Heart right ventricle (tissue), 16 donors: Measurements from ENCODE around the gene SLC2A8. TPM values are rescaled to one million over a fixed set of nuclear protein-coding genes. Genes with fewer than 3 reads are reported as not detected.

ENCODE experiments used
- ATAC-seq, 8 donors: fragments of 200-7000 bp; cut with Tn5 transposase; one replicate each; pipeline ENCODE4 v1.9.1; 2020; ENCODE audit warnings: mild to moderate bottlenecking in 8 of 8, moderate library complexity in 8 of 8, moderate number of reproducible peaks in 1 of 8
- DNase-seq, 2 donors: peaks; one replicate each; pipeline ENCODE4 v3.0.0-alpha.2; 2020
- H3K27ac ChIP-seq, 10 donors: fragments of 200-600 bp; sonication (generic) in 2 of 10; one replicate each; pipeline versions ENCODE4 v1.5.0 to v1.8.0; 2020 to 2022; ENCODE audit warnings: mild to moderate bottlenecking in 3 of 10
- H3K27me3 ChIP-seq, 7 donors: fragments of 200-600 bp; one replicate each; pipeline ENCODE4 v1.8.0; 2021 to 2022; ENCODE audit warnings: mild to moderate bottlenecking in 2 of 7
- H3K36me3 ChIP-seq, 9 donors: fragments of 200-600 bp; sonication (generic) in 1 of 9; one replicate each; pipeline versions ENCODE4 v1.5.0 to v1.8.0; 2020 to 2022; ENCODE audit warnings: mild to moderate bottlenecking in 2 of 9
- H3K4me1 ChIP-seq, 9 donors: fragments of 200-600 bp; sonication (generic) in 1 of 9; one replicate each; pipeline versions ENCODE4 v1.5.0 to v1.8.0; 2020 to 2022; ENCODE audit warnings: mild to moderate bottlenecking in 4 of 9
- H3K4me3 ChIP-seq, 10 donors: fragments of 200-600 bp; sonication (generic) in 2 of 10; one replicate each; pipeline versions ENCODE4 v1.5.0 to v1.8.0; 2020 to 2022; ENCODE audit warnings: mild to moderate bottlenecking in 7 of 10, moderate library complexity in 2 of 10
- H3K9me3 ChIP-seq, 11 donors: fragments of 200-600 bp in 10 of 11; sonication (generic) in 2 of 11; one replicate each; pipeline versions ENCODE4 v1.5.0 to v1.8.0; 2013 to 2022; ENCODE audit warnings: mild to moderate bottlenecking in 2 of 11, control low read depth in 1 of 11, moderate library complexity in 1 of 11
- WGBS, 2 donors: extraction: QIAGEN DNeasy Blood & Tissue Kit; methylation state at CpG; one replicate each; pipeline ENCODE4 v1.1.7; 2013; ENCODE audit warnings: inconsistent platforms in 1 of 2; 5-methylcytosine and 5-hydroxymethylcytosine counted together
- intact Hi-C, 10 donors: fragments of 100-400 bp; cut with DNase I; formaldehyde crosslinking; loops; one replicate each; pipeline versions ENCODE4 v1.11.1 to v1.14.2; 2022
- polyA plus RNA-seq, 2 donors: library from polyadenylated mRNA; stranded (reverse); fragments of 200-250 nt; gene quantifications; one replicate each; pipeline ENCODE4 v1.2.3, GENCODE V29; 2013
- total RNA-seq, 10 donors: library from RNA; stranded (reverse); fragmentation: NEBNext Ultra II Directional in 3 of 10; extraction: Animal tissue kit (Norgen Biotek cat#: 25700) in 3 of 10; gene quantifications; one replicate each; pipeline versions ENCODE4 v1.2.1 to v1.2.4, GENCODE V29; 2021 to 2023
- TF ChIP-seq, protein P1 (sequence below), 9 donors: fragments of 200-600 bp; sonication (generic) in 2 of 9; IDR thresholded peaks; one replicate each; pipeline versions ENCODE4 v1.5.0 to v1.8.0; 2021 to 2022; ENCODE audit warnings: antibody characterized with exemption in 9 of 9, mild to moderate bottlenecking in 5 of 9, moderate library complexity in 1 of 9
- donor health status: Arrhythmogenic right ventricular cardiomyopathy.
- donor health status: ischemic (EF 13 %, LVEDD 7.1; RV severe dilation, severe dysfunction).
- donor health status: healthy with polysubstance abuse.
- donor health status: DM: no; HTN: yes; CAD: no.
- donor health status: DM: no; HTN: no; CAD: no.
- donor health status: ischemic (EF 25% LVEDD 6.9; RV normal size, moderate dysfunction).
- donor health status: ischemic (EF 25% LVEDD 5.7; RV mildly dilated, moderate dysfunction).
- donor health status: healthy.
- donor health status: DM: yes; HTN: yes; CAD: no.
- donor health status: Ischemic cardiomyopathy.
- donor health status: ischemic (EF 35%, LVEDD 5.7; RV mildly dilated, moderate dysfunction).
- donor health status: nonischemic (EF 11% LVEDD 7.7; RV severe dilation, severe dysfunction).
- donor health status: DM: yes; HTN: yes; CAD: no.
- donor health status: PGD.
- donor health status: ischemic (EF 29% LVEDD 5.4; RV normal size, mild dysfunction).
- donor health status: nonischemic (EF 23%, LVEDD 6.1; RV moderate dilation, normal function).

SLC2A8 gene
- total and polyA plus RNA-seq, 12 donors: 10.0 to 26.7 (median 13.2) TPM

DNA sequence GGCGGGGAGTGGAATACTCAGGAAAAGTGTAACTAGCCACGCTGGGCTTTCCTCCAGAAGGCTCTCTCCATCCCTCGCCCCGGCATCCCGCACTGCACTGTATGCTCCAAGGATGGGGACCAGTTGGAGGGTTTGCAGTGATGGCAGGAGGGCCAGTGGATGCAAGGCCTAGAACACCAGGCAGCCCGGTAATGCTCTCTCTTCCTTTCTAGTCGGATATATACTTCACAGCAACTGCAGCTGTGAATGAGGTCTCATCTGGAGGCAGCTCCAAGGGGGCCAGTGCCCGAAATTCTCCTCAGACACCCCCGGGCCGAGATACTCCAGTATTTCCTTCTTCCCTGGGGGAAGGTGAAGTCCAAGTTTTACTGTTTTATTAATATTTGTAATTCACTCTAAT is 10.0 kb upstream of the SLC2A8 start:
- DNase-seq (no peak), ATAC-seq (no peak)
- H3K27ac ChIP-seq: no peak overlapping the region
- no peaks in the 10 kb centered on the region for H3K9me3 ChIP-seq
- intact Hi-C loops: no loop called here
- peaks cover 0 to 17% (median 0%) of the 10 kb centered on the region in 9 donors for H3K4me1 ChIP-seq
- no peak overlapping the region for H3K4me3 ChIP-seq
- TF ChIP-seq, protein P1, sequence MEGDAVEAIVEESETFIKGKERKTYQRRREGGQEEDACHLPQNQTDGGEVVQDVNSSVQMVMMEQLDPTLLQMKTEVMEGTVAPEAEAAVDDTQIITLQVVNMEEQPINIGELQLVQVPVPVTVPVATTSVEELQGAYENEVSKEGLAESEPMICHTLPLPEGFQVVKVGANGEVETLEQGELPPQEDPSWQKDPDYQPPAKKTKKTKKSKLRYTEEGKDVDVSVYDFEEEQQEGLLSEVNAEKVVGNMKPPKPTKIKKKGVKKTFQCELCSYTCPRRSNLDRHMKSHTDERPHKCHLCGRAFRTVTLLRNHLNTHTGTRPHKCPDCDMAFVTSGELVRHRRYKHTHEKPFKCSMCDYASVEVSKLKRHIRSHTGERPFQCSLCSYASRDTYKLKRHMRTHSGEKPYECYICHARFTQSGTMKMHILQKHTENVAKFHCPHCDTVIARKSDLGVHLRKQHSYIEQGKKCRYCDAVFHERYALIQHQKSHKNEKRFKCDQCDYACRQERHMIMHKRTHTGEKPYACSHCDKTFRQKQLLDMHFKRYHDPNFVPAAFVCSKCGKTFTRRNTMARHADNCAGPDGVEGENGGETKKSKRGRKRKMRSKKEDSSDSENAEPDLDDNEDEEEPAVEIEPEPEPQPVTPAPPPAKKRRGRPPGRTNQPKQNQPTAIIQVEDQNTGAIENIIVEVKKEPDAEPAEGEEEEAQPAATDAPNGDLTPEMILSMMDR (IDR thresholded peaks at IDR 0.05): no peak
- no peaks in the 10 kb centered on the region for H3K27me3 ChIP-seq
- 87 to 94% methylated on average over 10 of the region's 10 CpGs for WGBS, 2 donors
- peaks cover 0 to 39% (median 0%) of the 10 kb centered on the region in 9 donors for H3K36me3 ChIP-seq

DNA sequence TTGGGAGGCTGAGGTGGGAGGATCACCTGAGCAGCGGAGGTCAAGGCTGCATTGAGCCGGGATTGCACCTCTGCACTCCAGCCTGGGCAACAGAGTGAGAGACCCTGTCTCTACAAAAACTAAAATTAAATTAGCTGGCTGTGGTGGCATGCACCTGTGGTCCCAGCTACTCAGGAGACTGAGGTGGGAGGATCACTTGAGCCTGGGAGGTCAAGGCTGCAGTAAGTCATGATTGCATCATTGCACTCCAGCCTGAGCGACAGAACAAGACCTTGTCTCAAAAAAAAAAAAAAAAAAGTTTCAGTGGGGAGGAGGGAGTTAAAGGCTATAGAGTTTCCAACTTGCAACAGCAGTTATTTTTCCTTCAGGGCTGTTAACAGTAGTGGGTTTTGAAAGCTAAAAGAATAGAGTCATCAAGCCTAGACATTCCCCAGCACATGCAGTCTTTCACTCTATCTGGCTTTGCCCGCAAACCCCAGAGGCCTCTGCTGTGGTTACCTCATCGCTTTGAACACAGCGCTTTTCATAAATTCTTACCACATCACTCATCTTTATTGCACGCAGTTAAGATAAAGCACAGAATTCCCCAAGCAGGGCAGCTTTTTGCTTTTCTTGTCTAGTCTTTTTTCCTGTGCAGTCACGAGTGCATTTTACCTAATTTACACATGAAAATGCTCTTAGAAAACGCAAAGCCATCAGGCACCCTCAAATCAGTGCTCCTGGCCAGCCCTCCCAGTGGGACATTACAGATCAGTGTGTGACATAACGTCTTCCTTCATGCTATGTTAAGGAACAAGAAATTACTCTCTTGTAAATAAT is 8.7 kb upstream of the SLC2A8 start:
- H3K27ac ChIP-seq: no peak overlapping the region
- no peaks in the 10 kb centered on the region for H3K27me3 ChIP-seq
- ATAC-seq: peak; percentile 46 to 97 (median 72)
- H3K4me1 ChIP-seq: peaks cover 0 to 17% (median 0%) of the 10 kb centered on the region in 9 donors
- TF ChIP-seq, protein P1 (IDR thresholded peaks at IDR 0.05): no peak
- DNase-seq: no peak
- no peak overlapping the region for H3K4me3 ChIP-seq
- H3K9me3 ChIP-seq: no peaks in the 10 kb centered on the region
- peaks cover 0 to 51% (median 0%) of the 10 kb centered on the region in 9 donors for H3K36me3 ChIP-seq
- intact Hi-C loops: no loop called here
- 66 to 70% methylated on average over 10 of the region's 10 CpGs for WGBS, 2 donors

DNA sequence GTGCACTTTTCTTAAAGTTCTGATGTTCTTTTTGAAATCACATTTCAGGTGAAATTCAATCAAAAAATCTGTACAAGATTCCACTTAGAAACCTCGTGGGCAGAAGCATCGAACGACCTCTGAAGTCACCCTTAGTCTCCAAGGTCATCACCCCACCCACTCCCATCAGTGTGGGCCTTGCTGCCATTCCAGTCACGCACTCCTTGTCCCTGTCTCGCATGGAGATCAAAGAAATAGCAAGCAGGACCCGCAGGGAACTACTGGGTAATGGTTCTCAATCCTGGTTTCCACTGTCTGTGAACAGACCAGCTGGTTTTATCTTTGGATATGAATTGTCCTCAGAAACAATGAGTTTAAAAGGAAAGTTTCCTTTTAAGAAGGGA is 8.1 kb upstream of the SLC2A8 start:
- H3K4me1 ChIP-seq: peaks cover 0 to 17% (median 0%) of the 10 kb centered on the region in 9 donors
- ATAC-seq: no peak
- peaks cover 0 to 51% (median 0%) of the 10 kb centered on the region in 9 donors for H3K36me3 ChIP-seq
- intact Hi-C loops: no loop called here
- no peaks in the 10 kb centered on the region for H3K9me3 ChIP-seq
- H3K27ac ChIP-seq: no peak overlapping the region
- no peaks in the 10 kb centered on the region for H3K27me3 ChIP-seq
- DNase-seq: no peak
- no peak overlapping the region for H3K4me3 ChIP-seq
- 64% methylated on average over 6 of the region's 6 CpGs for WGBS, 2 donors
- TF ChIP-seq, protein P1 (IDR thresholded peaks at IDR 0.05): no peak

DNA sequence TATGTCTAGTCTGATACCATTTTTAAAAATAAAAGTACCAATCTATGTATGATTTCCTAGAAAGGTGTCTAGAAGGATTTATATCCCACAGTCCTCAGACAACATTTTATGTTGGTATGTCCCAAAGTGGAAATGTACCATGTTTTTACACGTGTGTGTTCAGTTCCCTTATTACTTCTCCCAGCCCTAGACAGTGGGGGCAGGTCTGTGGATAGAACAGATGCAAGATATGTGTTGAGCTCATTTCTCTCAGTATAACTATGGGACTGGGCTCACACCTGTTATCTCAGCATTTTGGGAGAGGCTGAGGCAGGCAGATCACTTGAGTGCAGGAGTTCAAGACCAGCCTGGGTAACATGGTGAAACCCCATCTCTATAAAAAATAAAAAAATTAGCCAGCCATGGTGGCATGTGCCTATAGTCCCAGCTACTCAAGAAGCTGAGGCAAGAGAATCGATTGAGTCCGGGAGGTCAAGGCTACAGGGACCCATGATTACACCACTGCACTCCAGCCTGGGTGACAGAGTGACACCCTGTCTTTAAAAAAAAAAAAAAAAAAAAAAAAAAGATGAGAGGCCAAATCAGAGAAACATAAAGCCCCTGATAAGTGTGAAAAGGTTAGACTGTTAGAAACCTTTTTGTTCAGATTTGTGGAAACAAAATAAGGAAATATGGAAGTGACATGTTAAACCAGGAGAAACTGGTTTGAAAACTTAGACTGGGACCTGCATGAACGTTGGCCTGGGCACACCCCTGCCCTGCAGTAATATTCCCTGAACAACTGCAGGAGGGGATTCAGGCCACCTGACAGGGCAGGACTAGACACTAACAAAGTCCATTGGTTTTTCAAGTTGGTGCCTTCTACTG is 7.4 kb upstream of the SLC2A8 start:
- intact Hi-C loops: loop anchor here in 2 of 10 donors (10.0 kb wide), 2 partner anchors 75 to 175 kb away; no protein-coding TSS in a partner anchor
- H3K9me3 ChIP-seq: no peaks in the 10 kb centered on the region
- ATAC-seq (no peak), DNase-seq (no peak)
- TF ChIP-seq, protein P1 (IDR thresholded peaks at IDR 0.05): no peak
- 88% methylated on average over 4 of the region's 4 CpGs for WGBS, 2 donors
- no peaks in the 10 kb centered on the region for H3K27me3 ChIP-seq
- no peak overlapping the region for H3K27ac ChIP-seq
- peaks cover 0 to 17% (median 0%) of the 10 kb centered on the region in 9 donors for H3K4me1 ChIP-seq
- H3K4me3 ChIP-seq: no peak overlapping the region
- peaks cover 0 to 51% (median 0%) of the 10 kb centered on the region in 9 donors for H3K36me3 ChIP-seq
